ENCODE measurements around the gene PEDS1.
"Not testable (repeated sequence)": the region's sequence is repeated elsewhere in the genome, so short reads cannot be mapped to it uniquely, and the experiment has no call there.

Gene PEDS1

GRCh38 chr20:50190251-50191064 lies 36.9 kb upstream of the PEDS1 start, which contains the start of gene CEBPB:
CEBPB (plus strand) TSS chr20:50190830; CDS start chr20:50191034, 204 bp downstream.
- peak; percentile 39 for DNase-seq

- no peak for DNase-seq
These were observed 36.2 kb upstream of the PEDS1 start for GRCh38 chr20:50189681-50190250.

GRCh38 chr20:50188879-50189680 lies 35.6 kb upstream of the PEDS1 start:
- DNase-seq: no peak

DNA sequence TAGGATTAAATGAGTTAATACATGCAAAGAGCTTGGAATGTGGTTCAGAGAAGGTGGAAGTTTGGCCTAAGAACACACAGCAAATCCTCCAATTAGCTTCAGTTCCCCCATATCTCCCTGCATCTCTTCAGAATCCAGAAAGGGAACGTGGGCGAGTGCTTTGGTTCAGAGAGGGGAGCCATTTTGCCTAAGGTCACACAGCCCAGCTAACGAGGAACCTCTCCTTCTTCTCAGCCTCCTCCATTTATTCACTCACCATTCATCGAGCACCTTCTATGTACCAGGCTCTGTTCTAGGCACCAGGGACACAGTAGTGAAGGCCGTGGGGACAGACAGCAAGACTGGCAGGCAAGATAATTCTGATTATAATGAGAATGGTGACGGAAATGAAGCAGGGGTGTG lies 34.8 kb upstream of the PEDS1 start:
- DNase-seq: no peak

DNA sequence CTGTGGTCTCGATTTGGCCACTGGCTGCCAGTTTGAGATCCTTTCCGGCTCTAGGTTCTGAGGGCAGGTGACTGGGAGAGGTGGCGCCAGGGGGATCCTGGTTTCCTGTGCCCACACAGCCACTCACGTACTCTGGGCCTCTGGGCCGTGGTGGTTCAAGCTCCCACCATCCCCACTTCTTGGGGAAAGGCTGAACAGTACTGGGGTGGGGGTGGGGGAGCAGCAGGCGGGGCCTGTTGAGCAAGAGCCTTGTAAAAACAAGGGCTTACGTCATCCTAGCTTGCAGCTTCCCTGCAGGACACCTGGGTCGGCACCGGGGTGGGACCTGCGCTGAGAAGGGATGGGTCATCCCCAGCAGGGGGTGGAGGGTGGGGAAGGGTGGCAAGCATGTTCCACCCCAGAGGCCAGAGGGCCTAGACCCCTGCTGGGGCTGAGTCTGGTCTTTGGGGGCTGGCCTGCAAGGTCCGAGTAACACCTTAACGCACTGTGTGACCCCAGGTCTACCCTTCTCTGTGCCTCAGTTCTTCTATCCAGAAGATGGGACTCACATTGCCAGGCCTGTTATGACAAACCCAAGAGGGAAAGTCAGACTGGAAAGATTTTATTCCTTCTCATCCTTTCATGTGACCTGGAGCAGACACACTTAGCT lies 34.0 kb upstream of the PEDS1 start:
- DNase-seq: no peak

GRCh38 chr20:50186987-50187402 lies 33.5 kb upstream of the PEDS1 start:
- no peak for DNase-seq

DNA sequence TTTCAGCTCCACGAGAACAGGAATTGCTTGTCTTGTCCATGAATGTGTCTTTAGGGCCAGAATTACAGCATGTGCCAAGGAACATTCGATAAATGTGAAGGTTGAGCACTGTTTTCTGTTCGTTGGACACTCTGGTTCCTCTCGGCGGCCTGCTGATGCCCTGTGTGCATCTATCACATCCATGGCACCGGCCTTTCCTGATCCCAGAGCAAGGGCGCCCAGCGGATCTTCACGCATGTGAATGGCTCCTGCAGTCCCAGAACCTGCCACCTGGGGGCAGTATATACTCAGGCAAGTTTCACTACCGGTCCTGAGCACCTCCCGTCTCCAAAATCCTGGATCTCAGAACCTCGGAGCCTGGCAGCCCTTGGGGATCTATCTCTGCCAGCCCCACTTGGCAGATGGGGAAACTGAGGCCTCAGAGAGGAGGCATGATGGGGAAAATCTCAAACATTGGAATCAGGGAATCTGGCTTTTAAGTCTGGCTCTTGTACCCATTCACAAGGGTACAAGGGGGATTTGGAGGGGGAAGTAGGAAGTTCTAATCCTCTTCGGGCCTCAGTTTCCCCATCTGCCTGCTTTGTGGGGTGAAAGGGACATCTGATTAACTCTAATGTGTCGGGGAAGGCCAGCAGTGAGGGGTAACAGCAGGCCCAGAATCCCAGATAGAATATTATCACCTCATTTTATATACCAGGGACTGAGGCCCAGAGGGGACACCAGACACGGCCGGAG lies 32.8 kb upstream of the PEDS1 start:
- peak; percentile 15 for DNase-seq

- DNase-seq: no peak
These were observed 31.9 kb upstream of the PEDS1 start for GRCh38 chr20:50185426-50185825.

DNA sequence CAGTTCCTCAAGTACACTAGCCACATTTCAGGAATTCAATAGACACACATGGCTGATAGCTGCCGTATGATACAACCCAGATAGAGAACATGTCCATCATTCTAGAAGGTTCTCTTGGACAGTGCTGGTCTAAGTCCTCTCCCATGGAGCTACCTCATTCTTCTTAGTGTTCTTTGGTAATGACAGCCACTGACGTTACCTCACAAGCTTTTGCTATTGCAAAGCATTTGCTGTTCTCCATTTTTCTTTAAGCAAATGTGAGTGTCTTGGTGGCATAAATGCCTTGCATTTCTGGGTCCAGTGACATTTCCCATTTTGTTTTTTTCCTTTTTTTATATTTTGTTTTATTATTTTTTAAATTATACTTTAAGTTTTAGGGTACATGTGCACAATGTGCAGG lies 28.8 kb upstream of the PEDS1 start:
- no peak for DNase-seq

- DNase-seq: no peak
These were observed 27.8 kb upstream of the PEDS1 start for GRCh38 chr20:50181344-50181743.

DNA sequence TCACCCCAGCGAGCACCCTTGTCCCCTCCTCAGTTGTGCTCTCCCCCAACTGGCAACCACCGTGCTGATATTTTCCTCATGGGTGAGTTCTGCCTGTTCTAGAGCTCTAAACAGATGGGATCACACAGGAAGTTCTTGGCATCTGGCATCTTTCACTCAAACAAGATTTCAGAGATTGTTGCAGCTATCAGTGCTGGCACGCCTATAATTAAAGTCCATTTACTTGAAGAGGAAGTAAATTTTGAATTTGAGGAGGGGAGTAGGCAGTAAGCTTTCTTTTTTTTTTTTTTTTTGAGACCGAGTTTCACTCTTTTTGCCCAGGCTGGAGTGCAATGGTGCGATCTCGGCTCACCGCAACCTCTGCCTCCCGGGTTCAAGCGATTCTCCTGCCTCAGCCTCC lies 25.1 kb upstream of the PEDS1 start:
- not testable (repeated sequence) for DNase-seq

DNA sequence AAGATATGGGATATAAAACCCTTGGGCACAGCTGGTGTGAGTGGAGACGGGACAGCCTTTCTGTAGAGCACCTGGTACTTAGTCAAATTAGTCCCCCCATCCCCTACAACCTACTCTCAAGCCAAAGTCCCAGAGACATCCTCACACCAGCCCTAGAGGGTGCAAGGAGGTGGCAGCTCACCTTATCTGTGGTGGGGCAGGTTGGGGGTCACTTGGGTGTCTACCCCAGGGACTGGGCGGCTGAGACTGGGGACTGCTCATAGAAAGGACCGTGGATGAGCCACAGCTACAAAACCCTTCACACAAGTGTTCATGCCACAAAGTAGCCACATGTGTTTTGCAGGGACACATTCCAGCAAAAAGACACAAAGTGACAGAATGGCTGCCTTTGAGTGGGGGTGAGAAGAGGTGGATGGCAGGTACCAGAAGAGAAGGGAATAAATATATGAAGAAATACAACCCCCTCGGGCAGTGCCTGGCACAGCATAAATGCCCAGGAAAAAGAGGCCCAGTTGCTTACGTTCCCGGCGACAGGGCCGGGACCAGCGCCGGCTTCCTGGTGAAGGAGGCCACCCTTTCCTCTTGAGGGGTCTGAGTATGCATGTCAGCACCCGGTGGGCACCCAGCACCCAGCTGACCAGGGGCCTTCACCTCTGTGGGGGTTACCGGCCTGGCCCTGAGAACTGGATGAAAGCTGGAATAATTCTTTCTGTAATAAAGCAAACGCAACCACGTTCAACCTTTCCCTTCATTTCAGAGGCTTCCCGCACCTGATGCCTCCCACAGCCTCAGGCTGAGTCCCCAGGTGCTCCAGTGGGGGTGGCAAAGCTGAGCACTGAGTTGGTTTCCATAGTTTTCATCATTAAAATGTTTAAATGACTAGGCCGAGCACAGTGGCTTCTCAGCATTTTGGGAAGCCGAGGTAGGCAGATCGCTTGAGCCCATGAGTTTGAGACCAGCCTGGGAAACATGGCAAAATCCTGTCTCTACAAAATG lies 22.7 kb upstream of the PEDS1 start:
- DNase-seq: no peak

DNA sequence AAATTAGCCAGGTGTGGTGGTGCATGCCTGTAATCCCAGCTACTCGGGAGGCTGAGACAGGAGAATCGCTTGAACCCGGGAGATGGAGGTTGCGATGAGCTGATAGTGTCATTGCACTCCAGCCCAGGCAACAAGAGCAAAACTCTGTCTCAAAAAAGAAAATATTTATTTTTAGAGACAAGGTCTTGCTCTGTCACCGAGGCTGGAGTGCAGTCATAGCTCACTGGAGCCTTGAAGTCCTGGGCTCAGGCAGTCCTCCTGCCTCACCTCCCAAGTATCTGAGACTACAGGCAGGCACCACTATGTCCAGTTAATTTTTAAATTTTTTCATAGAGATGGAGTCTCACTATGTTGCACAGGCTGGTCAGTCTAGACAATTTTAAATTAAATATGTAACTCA lies 20.9 kb upstream of the PEDS1 start:
- no peak for DNase-seq

GRCh38 chr20:50172347-50173013 lies 19.0 kb upstream of the PEDS1 start:
- DNase-seq: peak; percentile 44

DNA sequence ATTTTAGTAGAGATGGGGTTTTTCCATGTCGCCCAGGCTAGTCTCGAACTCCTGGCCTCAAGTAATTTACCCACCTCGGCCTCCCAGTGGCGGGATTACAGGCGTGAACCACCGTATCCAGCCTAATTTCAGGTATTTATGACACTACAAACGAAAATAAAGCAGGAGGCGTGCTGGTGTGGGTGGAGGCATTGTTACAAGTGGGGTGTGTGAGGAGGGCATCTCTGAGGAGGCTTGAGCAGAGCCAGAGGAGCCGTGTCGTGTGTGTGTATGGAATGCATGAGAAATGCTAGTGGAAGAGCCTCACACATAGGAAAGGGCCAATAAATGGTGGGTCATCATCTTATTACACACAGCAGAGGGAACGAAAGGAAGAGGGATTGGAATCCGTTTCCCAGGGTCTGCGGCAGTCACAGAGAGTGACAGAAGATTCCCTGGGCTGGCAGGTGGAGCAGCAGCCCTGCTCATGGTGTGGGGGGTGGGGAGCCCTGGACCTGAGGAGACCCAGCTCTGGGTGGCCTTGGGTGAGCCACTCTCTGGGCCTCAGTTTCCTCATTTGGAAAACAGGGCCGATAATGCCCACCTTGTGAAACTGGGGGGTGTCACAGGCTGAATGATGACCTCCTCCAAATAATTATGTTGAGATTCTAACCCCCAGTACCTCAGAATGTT lies 17.2 kb upstream of the PEDS1 start:
- DNase-seq: no peak

DNA sequence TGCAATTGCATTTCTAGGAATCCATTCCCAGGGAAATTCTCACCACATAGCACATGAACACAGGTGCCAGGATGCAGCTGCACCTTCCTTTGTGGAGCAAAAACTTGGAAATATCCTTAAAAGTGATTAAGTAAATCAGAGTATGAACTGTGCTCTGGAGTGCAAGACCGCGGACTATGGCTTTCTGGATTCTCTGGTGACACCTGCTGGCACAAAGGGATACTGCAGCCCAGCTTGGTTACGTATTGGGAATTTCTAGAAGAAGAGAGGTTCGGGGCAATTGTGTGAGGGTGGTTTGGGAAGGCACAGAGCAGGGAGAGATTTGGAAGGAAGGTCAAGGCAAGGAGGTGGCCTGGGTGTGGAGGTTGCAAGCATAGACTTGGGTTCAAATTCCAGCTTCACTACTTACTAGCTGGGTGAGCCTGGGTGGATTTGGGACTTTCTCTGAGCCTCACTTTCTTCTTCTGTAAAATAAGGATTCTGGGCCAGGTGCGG lies 15.9 kb upstream of the PEDS1 start:
- peak; percentile 16 for DNase-seq

DNA sequence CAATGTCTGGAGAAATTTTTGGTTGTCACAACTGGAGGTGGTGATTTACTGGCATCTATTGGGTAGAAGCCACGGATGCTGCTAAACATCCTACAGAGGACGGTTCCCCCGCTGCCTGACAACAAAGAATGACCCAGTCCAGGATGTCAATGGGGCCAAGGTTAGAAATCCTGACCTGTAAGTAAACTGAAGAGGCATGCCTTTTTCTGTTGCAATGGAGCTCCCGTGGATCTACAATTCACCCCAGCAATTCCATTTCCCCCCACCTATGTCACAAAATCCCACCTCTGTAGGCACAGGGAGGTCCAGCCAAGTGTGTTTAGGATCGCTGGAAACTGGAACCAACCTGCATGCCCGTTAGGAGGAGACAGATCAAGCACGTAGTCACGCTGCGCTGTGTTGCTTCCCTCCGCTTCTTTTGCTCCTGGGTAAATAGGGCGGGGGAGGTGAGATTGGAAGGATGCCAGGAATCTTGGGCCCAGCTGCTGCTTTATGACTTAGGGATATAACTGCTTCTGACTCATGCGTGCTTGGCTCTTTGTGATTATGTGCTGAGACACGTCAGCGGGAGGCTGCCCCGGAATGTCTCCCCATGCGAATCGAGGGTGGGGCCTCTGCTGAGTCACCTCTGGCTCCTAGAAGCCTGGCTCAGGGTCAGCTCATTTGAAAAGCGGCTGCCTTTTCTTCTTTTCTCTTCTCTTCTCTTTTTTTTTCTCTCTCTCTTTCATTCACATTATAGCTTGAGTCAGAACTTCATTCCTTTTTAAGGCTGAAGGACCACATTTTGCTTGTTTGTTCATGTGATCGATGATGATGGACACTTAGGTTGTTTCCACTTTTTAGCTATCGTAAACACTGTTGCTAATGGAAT lies 12.4 kb upstream of the PEDS1 start:
- peak; percentile 96 for DNase-seq

DNA sequence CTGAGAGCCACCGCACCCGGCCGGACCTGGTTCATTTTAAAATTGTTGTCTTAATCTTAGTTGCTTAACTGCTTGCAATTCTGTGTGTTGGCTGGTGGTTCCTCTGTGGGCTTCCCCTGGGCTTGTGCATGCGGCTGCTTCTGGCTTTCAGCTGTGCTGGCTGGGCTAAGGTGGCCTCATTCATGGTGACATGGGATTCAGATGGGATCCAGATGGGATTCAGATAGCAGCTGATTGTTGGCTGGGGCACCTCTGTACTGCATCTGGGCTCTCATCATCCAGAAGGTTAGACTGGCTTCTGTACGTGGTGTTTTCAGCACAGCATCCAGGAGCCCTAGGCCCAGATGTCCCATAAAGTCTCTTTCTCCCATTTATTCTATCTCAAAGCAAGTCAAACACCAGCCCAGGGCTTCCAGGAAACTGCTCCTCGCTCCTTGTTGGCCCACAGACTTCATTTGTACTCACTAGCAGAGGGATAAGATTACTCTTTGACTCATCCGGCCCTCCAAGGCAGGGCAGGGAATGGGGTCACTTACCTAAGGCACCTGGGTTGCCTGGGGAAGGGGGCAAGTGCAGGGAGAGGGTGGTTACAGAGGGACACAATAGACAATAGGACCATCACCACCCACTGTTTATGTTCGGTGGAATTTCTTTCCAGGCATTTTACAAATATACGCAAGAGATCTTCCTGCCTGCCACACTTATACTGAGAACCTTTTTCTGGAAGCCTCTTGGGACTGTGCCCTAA lies 10.2 kb upstream of the PEDS1 start:
- no peak for DNase-seq

Measured in DMS79 (cell line).